GM21390 (cell line): ENCODE results near the gene CIB1.
A peak's percentile ranks its signal among the peaks of the same experiment; 100 is the strongest.

Experiments
- ATAC-seq: cut with Tn5 transposase; IDR thresholded peaks from one replicate; pipeline ENCODE4 v1.9.1; 2021; ENCODE audit not compliant: unreplicated experiment

CIB1 gene

GRCh38 chr15:90241343-90242192 is 7.8 kb upstream of the CIB1 start:
- no peak for ATAC-seq

- no peak for ATAC-seq
Observed at GRCh38 chr15:90240856-90241255, 7.1 kb upstream of the CIB1 start.

GRCh38 chr15:90239371-90239770 is 5.6 kb upstream of the CIB1 start:
- no peak for ATAC-seq

GRCh38 chr15:90234096-90234988 is 601 bp upstream of the CIB1 start, which contains the start of gene GDPGP1:
Gene GDPGP1, plus strand, starts transcription at chr15:90234209. Its CDS starts 6,700 bp downstream, at chr15:90240909.
- ATAC-seq: peak; percentile 63

GRCh38 chr15:90232941-90233386 is 777 bp downstream of the CIB1 start:
- no peak for ATAC-seq

GRCh38 chr15:90232196-90232595 is 1.5 kb downstream of the CIB1 start:
- ATAC-seq: no peak

GRCh38 chr15:90231028-90232017 is 2.4 kb downstream of the CIB1 start:
- no peak for ATAC-seq

- ATAC-seq: no peak
Observed at GRCh38 chr15:90230610-90231009, 3.1 kb downstream of the CIB1 start.

- no peak for ATAC-seq
Observed at GRCh38 chr15:90230071-90230494, 3.7 kb downstream of the CIB1 start.

GRCh38 chr15:90228960-90229359 is 4.8 kb downstream of the CIB1 start:
- ATAC-seq: no peak

GRCh38 chr15:90227816-90228772 is 5.6 kb downstream of the CIB1 start:
- ATAC-seq: no peak

GRCh38 chr15:90227336-90227735 is 6.4 kb downstream of the CIB1 start:
- ATAC-seq: no peak

- ATAC-seq: no peak
Observed at GRCh38 chr15:90225504-90226234, 8.1 kb downstream of the CIB1 start.

GRCh38 chr15:90225047-90225446 is 8.7 kb downstream of the CIB1 start:
- ATAC-seq: no peak

- no peak for ATAC-seq
Observed at GRCh38 chr15:90223441-90224165, 10.1 kb downstream of the CIB1 start.

GRCh38 chr15:90222547-90222946 is 11.2 kb downstream of the CIB1 start:
- ATAC-seq: no peak

GRCh38 chr15:90221246-90221900 is 12.4 kb downstream of the CIB1 start:
- no peak for ATAC-seq
